ENCODE data around the gene ANAPC5.
"Not testable (repeated sequence)": the region's sequence is repeated elsewhere in the genome, so short reads cannot be mapped to it uniquely, and the experiment has no call there.

Gene ANAPC5

DNA sequence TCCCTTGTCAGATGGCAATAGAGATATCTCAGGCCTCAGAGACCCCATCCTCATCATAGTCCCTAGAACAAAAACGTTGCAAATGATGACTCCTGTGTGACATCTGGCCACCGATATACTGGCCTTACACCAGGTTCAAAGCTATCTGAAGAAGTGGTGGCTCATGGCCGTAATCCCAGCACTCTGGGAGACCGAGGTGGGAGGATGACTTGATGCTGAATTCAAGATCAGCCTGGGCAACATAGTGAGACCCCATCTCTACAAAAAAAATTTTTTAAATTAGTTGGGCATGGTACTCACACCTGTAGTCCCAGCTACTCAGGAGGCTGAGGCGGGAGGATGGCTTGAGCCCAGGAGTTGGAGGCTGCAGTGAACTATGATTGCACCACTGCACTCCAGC, 68.8 kb downstream of the ANAPC5 start:
- no peak for DNase-seq

DNA sequence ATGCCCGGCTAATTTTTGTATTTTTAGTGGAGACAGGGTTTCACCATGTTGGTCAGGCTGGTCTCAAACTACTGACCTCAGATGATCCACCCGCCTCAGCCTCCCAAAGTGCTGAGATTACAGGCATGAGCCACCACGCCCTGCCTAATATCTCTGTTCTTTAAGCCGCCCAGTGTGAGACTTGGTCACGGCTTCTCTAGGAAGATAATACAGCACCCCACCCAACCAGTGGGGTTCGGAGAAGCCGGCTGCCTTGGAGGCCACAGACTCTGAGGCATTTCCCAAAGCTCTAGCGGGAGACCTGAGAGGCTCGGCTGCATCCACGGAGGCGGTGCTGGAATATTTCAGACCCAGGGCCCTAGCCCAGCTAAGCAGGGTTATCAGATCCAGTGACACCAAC, 69.3 kb downstream of the ANAPC5 start:
- DNase-seq: not testable (repeated sequence)

DNA sequence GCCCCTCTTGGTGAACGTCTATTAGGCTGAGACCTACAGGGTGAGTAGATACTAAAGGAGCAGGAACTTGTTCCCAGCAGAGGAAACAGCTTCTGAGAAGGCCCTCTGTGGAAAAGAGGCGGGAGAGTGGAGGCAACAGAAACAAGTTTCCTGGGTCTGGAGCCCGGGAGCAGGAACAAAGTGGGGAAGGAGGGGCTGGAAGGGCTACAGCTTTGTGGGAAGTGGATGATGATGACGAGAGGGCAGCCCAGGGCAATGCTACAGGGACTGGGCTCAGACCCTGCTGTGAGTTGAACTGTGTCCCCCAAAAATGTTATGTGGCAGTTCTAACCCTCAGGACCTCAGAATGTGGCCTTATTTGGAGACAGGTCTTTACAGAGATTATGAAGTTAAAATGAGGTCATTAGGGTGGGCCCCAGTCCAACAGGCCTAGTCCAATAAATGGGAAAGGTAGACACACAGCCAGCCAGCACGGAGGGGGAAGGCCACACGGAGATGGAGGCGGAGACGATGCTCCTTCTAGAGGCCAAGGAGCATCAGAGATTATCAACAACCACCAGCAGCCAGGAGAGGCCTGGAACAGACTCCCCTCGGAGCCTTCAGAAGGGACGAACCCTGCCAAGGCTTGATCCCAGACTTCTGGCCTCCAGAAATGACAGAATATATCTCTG, 70.0 kb downstream of the ANAPC5 start:
- DNase-seq: no peak

DNA sequence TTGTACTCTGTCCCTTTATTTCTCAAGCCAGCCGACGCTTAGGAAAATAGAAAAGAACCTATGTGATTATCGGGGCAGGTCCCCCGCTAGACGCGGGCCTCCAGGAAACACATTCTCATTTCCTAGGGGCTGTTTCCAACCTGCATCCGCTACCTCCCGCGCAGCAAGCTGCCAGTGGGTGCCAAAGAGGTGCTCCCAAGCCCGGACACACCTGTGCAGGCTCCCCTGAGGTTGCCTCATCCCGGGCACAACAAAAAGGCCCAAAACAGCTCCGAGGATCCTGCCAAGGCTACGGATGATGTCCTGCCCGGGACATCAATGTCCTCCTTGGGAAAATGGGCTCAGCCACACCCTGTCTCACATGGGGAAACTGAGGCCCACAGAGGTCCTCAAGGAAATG, 71.1 kb downstream of the ANAPC5 start:
- not testable (repeated sequence) for DNase-seq

DNA sequence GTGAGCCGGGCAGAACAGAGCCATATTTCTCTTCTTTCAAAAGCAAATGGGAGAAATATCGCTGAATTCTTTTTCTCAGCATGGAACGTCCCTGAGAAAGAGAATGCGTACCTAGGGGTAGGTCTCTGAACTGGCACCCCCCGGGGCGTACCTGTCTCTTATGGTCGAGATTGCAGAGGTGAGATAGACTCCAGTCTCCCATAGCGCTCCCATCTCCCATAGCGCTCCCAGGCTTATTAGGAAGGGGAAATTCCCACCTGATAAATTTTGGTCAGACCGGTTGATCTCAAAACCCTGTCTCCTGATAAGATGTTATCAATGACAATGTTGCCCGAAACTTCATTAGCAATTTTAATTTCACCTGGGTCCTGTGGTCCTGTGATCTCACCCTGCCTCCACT, 71.7 kb downstream of the ANAPC5 start:
- DNase-seq: not testable (repeated sequence)

DNA sequence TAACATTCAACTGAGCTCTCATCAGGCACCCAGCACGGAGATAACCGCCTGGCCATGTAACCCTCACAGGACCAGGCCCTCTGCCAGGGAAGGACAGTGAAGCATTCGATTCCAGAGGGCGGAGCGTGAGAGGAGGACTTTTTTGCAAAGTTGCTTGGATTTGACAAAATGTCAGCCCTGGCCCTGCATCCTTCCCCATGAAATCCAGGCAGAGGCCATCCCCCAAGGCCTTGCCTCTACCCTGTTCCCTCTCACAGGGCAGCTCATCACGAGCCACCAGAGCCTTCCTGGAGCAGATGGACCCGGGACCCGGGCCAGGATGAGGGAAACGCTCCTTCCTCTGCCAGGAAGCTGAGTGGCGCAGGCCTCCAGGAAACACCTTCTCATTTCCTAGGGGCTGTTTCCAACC, 72.7 kb downstream of the ANAPC5 start:
- DNase-seq: no peak

DNA sequence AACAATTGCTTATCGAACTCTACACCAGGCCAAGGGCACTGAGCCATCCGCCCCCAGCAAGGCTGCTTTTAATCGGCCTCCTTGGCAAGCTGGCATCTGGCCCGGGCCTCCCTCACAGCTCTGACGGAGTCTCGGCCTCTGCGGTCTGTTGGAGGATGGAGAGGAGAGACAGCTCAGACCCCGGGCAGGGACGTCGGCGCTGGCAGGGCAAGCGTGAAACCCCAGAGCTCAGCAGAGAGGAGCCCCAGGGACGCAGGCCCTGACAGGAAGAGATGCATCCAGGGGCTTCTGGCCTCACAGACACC, 73.2 kb downstream of the ANAPC5 start:
- no peak for DNase-seq

DNA sequence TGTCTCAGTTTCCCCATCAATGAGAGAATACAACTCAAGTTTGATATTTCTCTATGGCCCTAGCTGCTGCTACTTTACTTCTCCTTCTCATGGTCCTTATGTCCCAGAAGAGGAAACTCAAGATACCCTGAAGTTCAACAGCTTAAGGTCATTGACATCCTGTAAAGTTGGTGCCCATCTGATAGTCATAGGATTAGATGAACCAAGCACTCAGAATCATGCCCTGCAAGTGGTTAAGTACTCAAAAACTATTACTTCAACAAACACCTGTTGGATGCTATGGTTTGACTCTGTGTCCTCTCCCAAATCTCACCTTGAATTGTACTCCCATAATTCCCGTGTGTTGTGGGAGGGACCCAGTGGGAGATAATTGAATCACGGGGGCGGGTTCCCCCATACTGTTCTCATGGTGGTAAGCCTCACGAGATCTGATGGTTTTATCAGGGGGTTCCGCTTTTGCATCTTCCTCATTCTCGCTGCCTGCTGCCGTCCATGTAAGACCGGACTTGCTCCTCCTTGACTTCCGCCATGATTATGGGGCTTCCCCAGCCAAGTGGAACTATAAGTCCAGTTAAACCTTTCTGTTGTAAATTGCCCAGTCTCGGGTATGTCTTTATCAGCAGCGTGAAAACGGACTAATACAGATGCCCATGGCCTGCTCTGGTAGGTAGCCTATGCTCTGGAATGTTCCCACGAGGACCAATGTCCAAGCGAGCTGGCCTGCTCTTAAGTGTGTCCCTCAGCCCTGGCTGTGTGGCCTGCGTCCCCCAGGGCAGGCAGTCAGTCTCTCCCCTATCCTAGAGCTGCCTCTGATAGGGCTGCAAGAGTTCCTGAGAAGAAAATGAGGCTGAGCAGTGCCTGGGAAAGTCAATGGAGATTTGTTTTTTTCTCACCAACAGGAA, 73.8 kb downstream of the ANAPC5 start:
- DNase-seq: no peak

DNA sequence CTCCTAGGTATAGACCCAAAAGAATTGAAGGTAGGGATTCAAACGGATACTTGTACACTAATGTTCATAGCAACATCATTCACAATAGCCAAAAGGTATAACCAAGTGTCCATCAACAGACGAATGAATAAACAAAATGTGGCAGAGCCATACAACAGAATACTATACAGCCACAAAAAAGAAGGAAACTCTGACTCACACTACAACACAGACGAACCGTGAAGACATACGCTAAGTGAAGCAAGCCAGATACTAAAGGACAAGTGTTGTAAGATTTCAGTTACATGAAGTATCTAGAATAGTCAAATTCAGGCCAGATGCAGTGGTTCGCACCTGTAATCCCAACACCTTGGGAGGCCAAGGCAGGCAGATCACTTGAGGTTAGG, 74.8 kb downstream of the ANAPC5 start:
- no peak for DNase-seq

DNA sequence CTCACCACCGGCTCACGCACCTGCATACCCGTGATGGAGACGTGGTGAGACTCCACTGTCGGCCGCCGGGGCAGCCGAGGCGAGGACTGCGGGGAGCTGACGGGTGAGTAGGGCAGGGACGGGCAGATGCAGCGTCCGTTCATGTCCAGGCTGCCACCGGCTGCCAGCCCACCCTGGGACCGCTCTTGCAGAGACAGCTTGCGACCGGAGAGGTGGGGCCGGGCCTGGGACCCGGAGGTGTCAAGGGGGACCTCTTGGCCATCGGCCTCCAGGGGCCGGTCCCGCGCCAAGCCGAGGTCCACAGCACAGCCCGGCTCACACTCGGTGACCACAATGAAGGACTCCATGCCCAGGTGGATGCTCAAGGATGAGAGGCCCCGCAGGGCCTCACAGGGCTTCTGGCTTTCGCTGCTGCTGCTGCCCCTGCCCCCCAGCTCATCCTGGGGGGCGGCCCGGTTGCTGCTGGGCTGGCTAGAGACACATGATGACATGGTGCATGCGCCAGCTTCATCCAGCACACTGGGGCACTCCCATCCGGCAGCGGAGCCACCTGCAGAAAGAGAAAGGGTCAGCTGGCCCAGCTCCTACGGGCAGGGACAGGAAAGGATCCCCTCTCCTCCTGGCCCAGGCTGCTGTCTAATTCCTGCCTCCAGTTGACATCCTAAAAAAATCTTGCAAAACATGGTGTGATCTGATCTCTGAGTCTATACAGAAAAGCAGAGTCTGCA, 78.0 kb downstream of the ANAPC5 start:
- DNase-seq: no peak

DNA sequence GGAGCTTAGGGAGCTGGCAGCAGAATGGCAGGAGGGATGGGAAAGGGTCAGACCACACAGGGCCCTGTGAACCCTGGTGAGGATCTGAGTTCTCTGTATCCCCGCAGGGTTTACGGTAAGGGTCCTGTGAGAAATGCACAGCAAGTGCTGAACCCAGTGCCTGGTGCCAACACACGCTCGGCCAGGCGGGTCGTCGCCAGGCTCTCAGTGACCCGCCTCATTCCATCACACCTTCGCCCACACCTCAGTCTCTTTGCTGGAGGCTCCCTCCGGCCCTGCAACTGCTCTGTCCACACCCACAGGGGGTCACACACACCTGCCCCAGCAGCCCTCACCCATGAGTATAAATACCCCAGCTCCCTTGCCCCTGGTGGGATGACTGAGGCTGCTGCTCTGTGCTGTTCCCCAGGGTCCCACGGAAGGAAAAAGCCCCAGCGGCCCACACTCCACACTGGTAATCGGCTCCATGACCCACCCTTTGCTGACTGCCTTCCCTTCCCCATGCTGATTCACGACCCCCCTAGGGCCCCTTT, 78.8 kb downstream of the ANAPC5 start:
- DNase-seq: no peak

DNA sequence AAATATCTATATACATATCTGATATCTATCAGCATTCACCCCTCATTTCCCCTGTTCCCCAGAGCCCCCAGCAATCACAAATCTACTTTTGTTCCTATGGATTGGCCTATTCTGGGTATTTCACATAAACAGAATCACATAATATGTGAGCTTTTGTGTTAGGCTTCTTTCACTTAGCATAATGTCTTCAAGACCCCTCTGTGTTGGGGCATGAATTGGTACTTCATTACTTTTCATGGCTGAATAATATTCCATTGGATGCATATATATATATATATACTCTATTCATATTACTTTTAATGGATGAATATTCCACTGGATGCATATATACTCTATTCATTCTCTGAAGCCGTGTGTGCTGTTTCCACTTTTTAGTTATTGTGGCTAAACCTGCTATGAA, 84.4 kb downstream of the ANAPC5 start:
- DNase-seq: no peak

DNA sequence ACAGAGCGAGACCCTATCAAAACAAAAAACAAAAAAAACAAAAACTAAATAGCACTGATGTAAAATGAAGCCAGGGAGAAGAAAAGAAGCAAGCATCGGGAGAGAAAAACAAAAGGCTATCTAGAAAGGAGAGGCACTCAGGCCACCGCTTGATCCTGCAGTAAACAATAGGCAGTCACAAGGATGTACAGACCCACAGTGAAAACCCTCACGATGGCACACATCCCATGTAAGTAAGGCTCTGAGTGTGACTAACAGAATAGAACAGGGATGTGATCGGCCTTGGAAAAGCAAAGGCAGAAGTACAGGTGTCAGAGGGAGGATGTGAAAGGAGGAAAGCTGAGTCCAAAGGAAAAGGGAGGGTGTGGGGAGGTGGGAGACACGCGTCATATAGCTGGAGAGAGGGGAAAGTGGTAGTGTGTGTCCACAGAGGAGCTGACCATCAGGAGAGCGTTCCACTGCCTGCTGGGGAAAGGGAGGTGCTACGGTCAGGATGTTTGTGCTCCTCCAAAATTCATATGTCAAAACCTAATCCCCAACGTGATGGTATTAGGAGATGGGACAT, 87.2 kb downstream of the ANAPC5 start:
- DNase-seq: no peak

DNA sequence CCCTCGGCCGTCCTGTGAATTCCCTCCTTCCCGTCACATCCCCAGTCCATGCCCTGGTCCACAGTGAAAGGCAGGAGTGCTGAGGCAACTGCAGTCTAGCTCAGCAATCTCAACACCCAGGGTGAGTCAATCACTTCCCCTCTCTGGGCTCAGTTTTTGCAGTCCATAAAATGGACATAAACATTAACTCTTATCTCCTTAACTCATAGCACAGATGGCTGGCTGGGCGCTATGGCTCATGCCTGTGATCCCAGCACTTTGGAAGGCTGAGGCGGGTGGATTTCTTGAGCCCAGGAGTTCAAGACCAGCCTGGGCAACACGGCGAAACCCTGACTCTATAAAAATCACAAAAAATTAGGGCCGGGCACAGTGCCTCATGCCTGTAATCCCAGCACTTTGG, 88.1 kb downstream of the ANAPC5 start:
- DNase-seq: no peak

DNA sequence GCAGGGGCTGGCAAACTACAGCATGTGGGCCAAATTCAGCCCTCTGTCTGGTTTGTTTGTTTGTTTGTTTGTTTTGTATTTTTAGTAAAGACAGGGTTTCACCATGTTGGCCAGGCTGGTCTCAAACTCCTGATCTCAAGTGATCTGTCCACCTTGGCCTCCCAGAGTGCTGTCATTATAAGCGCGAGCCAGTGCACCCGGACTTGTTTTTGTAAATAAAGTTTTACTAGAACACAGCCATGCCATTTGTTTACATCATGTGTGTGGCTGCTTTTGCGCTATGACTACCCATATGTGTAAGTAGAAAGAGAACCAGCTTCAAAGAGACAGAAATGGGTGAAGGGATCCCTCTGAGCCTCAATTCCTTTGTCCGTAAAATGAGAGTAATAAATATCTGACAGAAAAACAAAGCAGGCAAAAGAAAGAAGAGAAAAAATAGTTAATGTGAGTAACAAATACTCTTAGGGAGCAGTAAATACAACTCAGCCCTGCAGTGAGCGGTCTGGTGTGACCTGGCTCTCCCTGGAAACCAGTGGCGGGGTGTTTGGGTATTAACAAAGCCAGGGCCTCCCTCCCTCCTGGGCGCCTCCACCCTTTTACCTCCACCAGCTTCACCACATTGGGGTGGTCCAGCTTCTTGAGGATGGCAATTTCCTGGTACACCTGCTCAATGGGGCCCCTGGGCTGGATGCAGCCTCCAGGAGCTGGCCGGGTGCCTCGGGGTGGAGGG, 88.8 kb downstream of the ANAPC5 start:
- DNase-seq: no peak

DNA sequence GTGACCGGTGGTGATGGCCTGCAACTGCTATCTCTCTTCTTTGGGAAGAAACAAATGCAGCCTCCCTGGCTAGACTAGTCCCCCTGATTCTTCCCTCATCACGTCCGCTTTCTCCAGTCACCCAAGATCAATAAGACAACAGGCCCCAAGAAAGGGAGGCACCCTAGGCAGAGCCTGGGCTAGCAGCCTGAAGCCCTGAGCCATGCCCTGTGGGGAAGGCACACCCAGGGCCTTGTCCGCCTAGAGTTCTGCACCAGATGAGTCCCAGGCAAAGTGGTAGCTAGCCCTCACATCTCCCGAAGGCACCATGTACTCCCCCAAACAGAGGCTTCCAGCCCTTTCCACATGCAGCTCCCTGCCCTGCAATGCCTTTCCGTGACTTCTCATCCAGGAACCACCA, 90.8 kb downstream of the ANAPC5 start:
- no peak for DNase-seq

DNA sequence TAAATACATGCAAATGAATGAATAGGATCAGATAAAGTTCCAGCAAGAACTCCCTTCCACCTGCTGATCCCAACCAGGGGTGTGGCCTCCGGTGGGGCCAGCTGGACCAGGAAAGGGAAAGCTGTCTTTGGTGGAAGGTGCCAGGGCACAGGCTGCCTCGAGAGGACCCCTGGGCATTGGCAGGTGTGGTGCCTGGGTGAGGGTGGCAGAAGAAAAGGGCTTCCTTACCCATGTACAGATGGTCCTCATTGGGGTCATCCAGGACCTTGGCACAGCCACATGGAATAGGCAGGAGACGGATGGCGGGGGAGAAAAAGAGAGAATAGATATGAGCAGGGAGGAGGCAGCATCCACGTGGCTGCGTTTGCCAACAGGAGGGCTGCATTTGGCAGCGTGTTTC, 92.1 kb downstream of the ANAPC5 start:
- DNase-seq: no peak

DNA sequence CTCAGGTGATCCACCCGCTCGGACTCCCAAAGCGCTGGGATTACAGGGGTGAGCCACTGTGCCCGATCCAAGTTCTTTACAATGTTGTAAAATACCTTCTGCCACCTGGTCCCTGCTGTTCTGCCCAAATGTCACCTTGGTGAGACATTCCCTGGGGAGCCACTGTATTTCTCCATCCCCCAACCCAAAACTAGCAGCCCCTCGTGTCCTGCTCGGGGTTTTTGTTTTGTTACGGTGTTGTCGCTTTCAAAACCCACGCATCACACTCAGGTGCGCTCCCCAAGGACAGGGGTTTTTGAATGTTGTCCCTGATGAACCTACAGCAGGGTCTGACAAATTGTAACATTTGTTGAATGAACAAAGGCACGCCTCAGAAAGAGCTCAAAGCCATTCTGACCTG, 93.1 kb downstream of the ANAPC5 start:
- DNase-seq: no peak
